ENCODE measurements around the gene AK8. TPM values are rescaled to one million over a fixed set of nuclear protein-coding genes. Genes with fewer than 3 reads are reported as not detected.

Gene AK8
- total and polyA plus RNA-seq, 12 donors, result 0.09 to 1.0 (median 0.21) TPM; not detected in 6

- H3K27me3 ChIP-seq, result no peaks in the 10 kb centered on the region
- DNase-seq (no peak), ATAC-seq (no peak)
- peaks cover 0 to 100% (median 55%) of the 10 kb centered on the region in 9 donors for H3K36me3 ChIP-seq
- WGBS, 2 donors, result 93 to 96% methylated on average over 7 of the region's 7 CpGs
- no peak for TF ChIP-seq CTCF (IDR thresholded peaks at IDR 0.05)
- no peak overlapping the region for H3K4me3 ChIP-seq
- intact Hi-C loops (cut with DNase I), result loop anchor here in 1 of 10 donors (10.0 kb wide), 1 partner anchor 494 kb away; the partner anchor contains the start of gene CFAP77
- H3K9me3 ChIP-seq, result no peaks in the 10 kb centered on the region
- no peaks in the 10 kb centered on the region for H3K4me1 ChIP-seq
- H3K27ac ChIP-seq, result no peak overlapping the region
These were observed 30.6 kb upstream of the AK8 start for GRCh38 chr9:132908635-132909034.

- WGBS, 2 donors, result 94 to 95% methylated on average over 12 of the region's 12 CpGs
- no peaks in the 10 kb centered on the region for H3K9me3 ChIP-seq
- H3K4me1 ChIP-seq, result no peaks in the 10 kb centered on the region
- H3K27ac ChIP-seq, result no peak overlapping the region
- peaks cover 0 to 100% (median 72%) of the 10 kb centered on the region in 9 donors for H3K36me3 ChIP-seq
- intact Hi-C loops (cut with DNase I), result loop anchor here in 1 of 10 donors (10.0 kb wide), 1 partner anchor 491 kb away; the partner anchor contains the start of gene CFAP77
- no peak for DNase-seq
- no peak for ATAC-seq
- no peak for TF ChIP-seq CTCF (IDR thresholded peaks at IDR 0.05)
- no peaks in the 10 kb centered on the region for H3K27me3 ChIP-seq
- H3K4me3 ChIP-seq, result no peak overlapping the region
These were observed 27.6 kb upstream of the AK8 start for GRCh38 chr9:132905726-132906125.

- 84 to 85% methylated on average over 13 of the region's 13 CpGs for WGBS, 2 donors
- Histone ChIP-seq H3K9me3 (no peaks in the 10 kb centered on the region), H3K4me1 (no peaks in the 10 kb centered on the region), H3K27me3 (no peaks in the 10 kb centered on the region), H3K27ac (peak overlapping the region in 1 of 10 donors; percentile 12), H3K36me3 (peaks cover 0 to 100% (median 70%) of the 10 kb centered on the region in 9 donors), H3K4me3 (no peak overlapping the region)
- DNase-seq, result no peak
- intact Hi-C loops (cut with DNase I), result loop anchor here in 1 of 10 donors (5.0 to 10.0 kb wide), 2 partner anchors 82 to 489 kb away; partner anchors contain the start of gene CFAP77
- TF ChIP-seq CTCF (IDR thresholded peaks at IDR 0.05), result no peak
- no peak for ATAC-seq
These were observed 25.7 kb upstream of the AK8 start for GRCh38 chr9:132903574-132904492.
